ENCODE measurements around the gene DHX29. TPM values are rescaled to one million over a fixed set of nuclear protein-coding genes. Genes with fewer than 3 reads are reported as not detected.
A peak's percentile ranks its signal among the peaks of the same experiment; 100 is the strongest.

The DHX29 gene
- total RNA-seq, 1 donor from 2014 or later = 11.3 TPM

GRCh38 chr5:55226027-55226933, 81.2 kb downstream of the DHX29 start:
- intact Hi-C loops (cut with DNase I) = loop anchor here (5.0 kb wide), 1 partner anchor 486 kb away; the partner anchor contains the start of gene SLC38A9
- DNase-seq (ENCODE audit: low spot score in 2 of 2) = no peak
- no peak for TF ChIP-seq CTCF (IDR thresholded peaks at IDR 0.05)
- Histone ChIP-seq H3K27ac (no peak overlapping the region), H3K9me3 (no peaks in the 10 kb centered on the region), H3K27me3 (peaks cover 41% of the 10 kb centered on the region), H3K36me3 (no peaks in the 10 kb centered on the region), H3K4me1 (peaks cover 11 to 13% of the 10 kb centered on the region in 2 donors), H3K4me3 (peak overlapping the region; percentile 49 to 70)

GRCh38 chr5:55225346-55225745, 82.1 kb downstream of the DHX29 start:
- Histone ChIP-seq H3K36me3 (no peaks in the 10 kb centered on the region), H3K27ac (no peak overlapping the region), H3K27me3 (peaks cover 39% of the 10 kb centered on the region), H3K4me1 (peaks cover 11 to 13% of the 10 kb centered on the region in 2 donors), H3K4me3 (no peak overlapping the region), H3K9me3 (no peaks in the 10 kb centered on the region)
- no peak for TF ChIP-seq CTCF (IDR thresholded peaks at IDR 0.05)
- DNase-seq (ENCODE audit: low spot score in 2 of 2) = no peak
- intact Hi-C loops (cut with DNase I) = loop anchor here (5.0 kb wide), 1 partner anchor 487 kb away; the partner anchor contains the start of gene SLC38A9

- peaks cover 43% of the 10 kb centered on the region for H3K27me3 ChIP-seq
- no peak for TF ChIP-seq CTCF (IDR thresholded peaks at IDR 0.05)
- no peak overlapping the region for H3K4me3 ChIP-seq
- DNase-seq (ENCODE audit: low spot score in 2 of 2) = no peak
- no peaks in the 10 kb centered on the region for H3K9me3 ChIP-seq
- peaks cover 11 to 13% of the 10 kb centered on the region in 2 donors for H3K4me1 ChIP-seq
- intact Hi-C loops (cut with DNase I) = no loop called here
- H3K27ac ChIP-seq = no peak overlapping the region
- no peaks in the 10 kb centered on the region for H3K36me3 ChIP-seq
These were observed 83.7 kb downstream of the DHX29 start for GRCh38 chr5:55223812-55224240.

DNA sequence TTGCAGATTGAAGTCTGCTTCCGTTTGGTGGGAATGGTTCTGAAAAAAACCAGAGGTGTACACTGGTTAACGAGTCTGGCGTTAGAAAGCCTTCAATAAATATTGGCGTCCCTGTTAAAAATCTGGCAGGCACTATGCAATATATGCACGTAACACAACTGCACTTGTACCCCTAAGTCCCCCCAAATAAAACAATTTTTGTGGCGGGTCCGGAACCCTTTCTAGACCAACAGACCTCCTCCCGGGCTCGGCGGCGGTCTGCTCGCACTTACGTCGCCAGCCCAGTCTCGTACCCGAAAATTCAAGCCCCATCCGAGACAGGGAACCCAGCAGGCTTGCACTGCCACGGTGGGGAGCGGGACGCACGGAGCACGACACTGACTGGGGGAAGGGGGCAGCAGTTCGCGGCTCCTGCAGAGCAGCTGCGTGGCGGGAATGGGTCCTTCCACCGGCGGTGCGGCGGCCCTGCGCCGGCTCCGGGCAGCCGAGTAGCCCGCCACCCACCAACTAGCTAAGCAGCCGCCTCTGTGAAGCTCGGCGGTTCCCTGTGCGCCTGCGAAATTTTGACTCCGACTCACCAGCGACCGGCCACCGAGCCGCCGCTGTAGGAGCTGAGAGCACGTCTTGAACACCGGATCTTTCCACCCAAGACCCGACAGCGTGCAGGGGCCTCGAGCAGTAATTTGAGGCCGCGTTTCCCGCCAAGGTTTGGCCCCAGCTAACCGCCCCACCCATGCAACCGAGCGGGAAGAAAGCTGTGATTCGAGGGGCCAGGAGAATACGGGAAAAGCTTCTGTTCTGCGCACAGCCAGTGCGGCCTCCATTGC, 84.3 kb downstream of the DHX29 start:
- DNase-seq (ENCODE audit: low spot score in 2 of 2) = no peak
- Histone ChIP-seq H3K4me3 (no peak overlapping the region), H3K36me3 (no peaks in the 10 kb centered on the region), H3K27ac (no peak overlapping the region), H3K27me3 (peaks cover 41% of the 10 kb centered on the region), H3K9me3 (no peaks in the 10 kb centered on the region), H3K4me1 (peaks cover 11 to 13% of the 10 kb centered on the region in 2 donors)
- intact Hi-C loops (cut with DNase I) = no loop called here
- no peak for TF ChIP-seq CTCF (IDR thresholded peaks at IDR 0.05)

DNA sequence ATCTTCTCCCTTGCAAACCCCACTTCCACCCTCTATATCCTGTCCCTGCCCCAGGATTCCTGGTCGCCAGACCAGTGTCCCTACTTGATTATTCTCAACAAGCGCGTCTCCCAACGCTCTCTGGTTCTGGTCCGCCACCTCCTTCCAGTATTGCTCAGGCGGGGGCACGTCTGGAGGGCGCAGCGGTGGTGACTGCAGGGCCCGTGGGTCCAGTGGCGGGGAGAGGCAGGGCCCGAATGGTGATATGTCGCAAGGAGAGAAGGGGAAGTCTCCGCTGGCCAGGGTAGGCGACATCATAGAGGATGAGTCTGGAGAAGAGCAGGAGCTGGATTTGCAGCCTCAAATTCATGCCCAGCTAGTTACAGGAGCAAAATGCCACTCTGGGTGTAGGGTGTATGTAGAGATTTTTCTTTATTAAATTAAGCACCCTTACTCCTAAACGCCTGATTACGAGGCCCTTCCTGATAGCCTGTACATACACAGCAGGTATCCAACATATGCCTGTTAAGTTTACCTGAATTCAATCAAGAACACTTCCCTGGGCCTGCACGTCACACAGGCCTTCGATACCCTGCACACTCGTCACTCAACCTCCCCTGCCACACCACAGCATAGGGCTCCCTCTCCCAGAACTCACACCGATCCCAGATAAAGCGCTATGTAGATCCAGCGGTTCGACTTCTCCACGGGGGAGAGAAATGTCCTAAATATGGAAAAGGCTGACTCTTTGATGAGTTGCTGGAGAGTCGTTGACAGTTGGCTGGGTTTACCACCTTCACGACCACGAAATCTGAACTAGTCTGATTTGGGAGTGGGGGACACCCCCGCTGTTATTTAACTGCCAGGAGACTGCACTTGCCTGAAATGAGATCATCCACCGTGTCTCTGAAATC, 85.2 kb downstream of the DHX29 start:
- Histone ChIP-seq H3K36me3 (no peaks in the 10 kb centered on the region), H3K4me1 (peaks cover 5 to 7% of the 10 kb centered on the region in 2 donors), H3K4me3 (no peak overlapping the region), H3K27ac (no peak overlapping the region), H3K9me3 (no peaks in the 10 kb centered on the region), H3K27me3 (peaks cover 33% of the 10 kb centered on the region)
- DNase-seq (ENCODE audit: low spot score in 2 of 2) = no peak
- no peak for TF ChIP-seq CTCF (IDR thresholded peaks at IDR 0.05)
- intact Hi-C loops (cut with DNase I) = no loop called here
